COR-L47 (cell line): ENCODE results near the gene SNCG.
"Not testable (repeated sequence)": the region's sequence is repeated elsewhere in the genome, so short reads cannot be mapped to it uniquely, and the experiment has no call there.

ENCODE experiments used
- DNase-seq: peaks from one replicate; lab custom pipeline; 2025; lab: John Stamatoyannopoulos, UW

SNCG gene

DNA sequence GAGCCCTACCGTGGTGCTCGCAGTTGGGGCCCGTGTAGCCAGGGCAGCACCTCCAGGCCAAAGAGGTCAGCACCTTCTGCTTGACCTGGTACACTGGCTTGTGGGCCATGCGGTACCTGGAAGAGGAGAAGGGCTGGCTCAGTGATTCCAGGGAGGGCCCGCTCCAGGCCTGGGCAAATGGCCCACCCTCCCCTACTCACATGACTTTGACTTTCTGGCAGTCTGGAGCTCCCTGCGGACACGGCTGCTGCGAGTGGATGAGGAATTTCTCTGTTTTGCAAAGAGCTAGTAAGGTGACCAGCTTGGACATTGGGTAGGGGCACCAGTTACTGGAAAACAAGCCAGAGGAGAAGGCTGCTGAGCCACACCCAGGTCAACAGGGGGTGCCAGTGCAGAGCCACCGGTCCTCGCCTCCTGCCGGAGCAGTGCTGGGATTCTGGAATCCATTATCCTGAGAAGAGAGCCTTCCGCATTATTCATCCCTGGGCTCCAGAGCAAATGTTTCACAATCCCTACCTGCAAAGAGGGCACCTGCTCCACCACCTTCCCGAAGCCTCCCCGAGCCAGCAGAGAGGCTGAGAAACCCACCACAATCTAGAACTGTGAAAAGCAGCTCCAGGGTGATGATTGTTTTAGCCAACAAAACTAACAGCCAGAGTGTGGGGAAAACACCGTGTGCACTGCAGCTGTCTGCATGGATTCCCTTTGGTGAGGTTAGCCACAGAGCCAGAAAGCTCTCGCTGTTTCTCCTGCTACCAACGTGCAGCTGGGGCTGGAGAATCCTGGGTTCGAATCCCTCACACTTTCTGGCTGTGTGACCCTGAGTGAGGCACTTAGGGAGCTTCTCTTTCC, 12.8 kb upstream of the SNCG start:
- no peak for DNase-seq

GRCh38 chr10:86946213-86947155, 11.9 kb upstream of the SNCG start:
- no peak for DNase-seq

DNA sequence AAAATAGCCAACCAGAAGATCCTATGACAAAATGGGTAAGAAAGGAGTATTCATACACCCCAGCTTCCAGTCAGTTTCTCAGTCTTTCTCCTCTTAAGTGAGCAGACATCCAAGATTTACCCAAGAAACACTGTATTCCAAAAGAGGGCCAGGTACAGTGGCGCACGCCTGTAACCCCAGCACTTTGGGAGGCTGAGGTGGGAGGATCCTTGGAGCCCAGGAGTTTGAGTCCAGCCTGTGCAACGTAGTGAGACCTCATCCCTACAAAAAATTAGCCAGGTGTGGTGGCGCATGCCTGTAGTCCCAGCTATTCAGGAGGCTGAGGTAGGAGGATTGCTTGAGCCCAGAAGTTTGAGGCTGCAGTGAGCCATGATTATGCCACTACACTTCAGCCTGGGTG, 10.6 kb upstream of the SNCG start:
- DNase-seq, result not testable (repeated sequence)

- no peak for DNase-seq
These were observed 8.1 kb upstream of the SNCG start for GRCh38 chr10:86950349-86950748.

DNA sequence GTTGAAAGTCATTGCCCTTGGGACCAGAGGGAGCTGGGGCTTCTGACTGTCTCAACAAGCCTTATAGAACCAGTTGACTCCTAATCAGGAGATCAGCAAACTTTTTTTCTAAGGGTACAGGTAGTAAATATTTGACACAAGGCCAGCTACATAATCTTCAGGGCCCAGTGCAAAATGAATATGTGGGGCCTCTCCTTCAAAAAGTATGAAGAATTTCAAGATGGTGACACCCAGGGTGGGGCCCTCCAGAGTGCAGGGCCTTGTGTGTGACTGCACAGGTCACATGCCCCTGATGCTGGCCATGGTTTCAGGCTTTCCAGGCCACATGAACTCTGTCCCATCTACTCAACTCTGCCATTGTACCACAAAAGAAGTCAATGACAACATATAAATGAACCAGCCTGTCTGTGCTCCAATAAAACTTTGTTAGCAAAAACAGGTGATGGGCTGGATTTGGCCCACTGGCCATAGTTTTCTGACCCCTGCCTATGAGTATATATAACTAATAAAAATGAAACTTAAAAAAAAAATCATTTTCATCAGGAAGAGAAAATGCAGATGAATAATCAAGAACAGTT, 7.1 kb upstream of the SNCG start:
- no peak for DNase-seq

DNA sequence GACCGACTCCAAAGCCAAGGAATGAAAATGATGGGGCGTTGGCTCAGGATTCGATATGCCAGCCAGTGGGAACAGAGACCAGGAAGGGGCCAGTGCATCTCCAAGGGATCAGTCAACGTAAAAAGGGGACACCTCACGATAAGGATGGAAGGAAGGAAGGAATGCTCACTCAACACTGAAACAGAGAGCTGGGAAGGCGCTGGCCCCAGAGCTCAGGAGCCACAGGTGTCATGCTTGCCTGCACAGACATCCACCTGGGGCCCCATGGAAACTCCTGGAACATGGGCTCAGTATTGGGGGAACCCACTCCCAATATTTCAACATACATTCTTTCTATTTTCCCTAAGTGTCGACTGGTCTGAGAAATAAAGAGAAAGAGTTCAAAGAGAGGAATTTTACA, 6.3 kb upstream of the SNCG start:
- no peak for DNase-seq

- DNase-seq, result not testable (repeated sequence)
These were observed 5.7 kb upstream of the SNCG start for GRCh38 chr10:86952697-86953096.

GRCh38 chr10:86953747-86954680, 4.4 kb upstream of the SNCG start:
- DNase-seq, result no peak

GRCh38 chr10:86954681-86955500, 3.5 kb upstream of the SNCG start:
- DNase-seq, result no peak

DNA sequence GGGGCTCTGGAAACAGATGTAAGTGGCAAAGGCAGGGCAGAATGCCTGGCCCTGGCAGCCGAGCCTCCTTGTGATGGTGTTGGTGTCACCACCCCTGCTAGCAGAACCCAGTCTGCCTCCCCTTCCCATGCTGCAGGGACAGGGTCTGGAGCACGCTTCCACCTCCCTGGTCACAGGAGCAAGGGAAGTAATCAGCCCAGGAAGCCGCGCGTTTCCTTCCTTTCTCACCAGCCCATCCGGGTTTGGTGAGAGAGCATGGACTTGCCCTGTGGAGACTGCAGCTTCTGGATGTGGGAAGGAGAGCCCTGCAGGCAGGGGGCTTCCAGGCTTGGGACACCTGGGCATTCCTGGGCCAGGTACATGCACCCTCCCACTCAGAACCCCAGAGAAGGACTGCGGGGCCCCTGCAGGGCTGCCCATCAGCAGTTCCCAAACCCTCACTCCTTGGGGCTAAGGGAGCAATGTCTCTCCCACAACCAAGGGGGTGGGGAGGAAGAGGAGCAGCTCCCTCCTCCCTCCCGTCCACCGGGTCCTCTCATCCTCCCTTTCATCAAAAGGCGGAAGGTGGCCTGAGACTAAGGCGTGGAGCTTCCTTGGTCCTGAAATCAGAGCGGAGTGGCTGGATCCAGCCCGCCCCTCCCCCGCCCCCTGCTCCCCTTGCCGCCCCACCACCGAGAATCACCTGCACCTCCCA, 2.8 kb upstream of the SNCG start:
- DNase-seq, result no peak

GRCh38 chr10:86956195-86956847, 2.1 kb upstream of the SNCG start:
- no peak for DNase-seq

- no peak for DNase-seq
These were observed 1.5 kb upstream of the SNCG start for GRCh38 chr10:86956848-86957448.

DNA sequence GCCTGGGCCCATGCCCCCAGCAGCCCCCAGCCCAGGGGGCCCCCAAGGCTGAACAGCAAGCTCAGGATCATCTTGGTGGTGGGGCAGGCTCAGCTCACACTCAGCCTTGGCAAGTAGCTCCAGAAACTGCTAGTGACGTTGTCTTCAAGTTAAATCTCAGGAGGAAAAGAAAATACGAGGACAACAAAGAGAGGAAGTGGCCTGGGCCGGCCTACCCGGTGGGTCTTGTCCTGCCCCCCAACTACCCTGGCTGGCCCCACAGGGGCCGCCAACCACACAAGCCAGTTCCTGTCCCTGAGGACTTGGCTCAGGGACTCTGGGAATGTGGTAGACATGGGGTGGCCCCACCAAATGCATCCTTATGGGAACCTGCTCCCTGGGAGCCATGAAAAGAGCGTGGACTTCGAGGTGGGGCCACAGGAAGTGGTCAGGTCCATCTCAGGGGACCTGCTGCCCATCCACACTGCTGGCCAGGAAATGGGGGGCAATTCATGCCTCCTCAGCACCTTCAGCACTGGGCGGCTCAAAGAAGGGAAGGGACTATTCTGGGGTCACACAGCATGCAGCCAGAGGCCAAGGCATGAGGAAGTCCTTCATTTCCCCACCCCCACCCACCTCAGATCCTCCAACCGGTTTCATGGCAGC, 806 bp upstream of the SNCG start, which contains the start of gene MMRN2:
MMRN2 (minus strand) TSS at position 145 of the 645 bp plus-strand sequence; CDS start at position 71, 74 bp downstream.
- DNase-seq, result no peak

GRCh38 chr10:86958901-86959736, 720 bp downstream of the SNCG start:
- no peak for DNase-seq

- DNase-seq, result no peak
These were observed 1.3 kb downstream of the SNCG start for GRCh38 chr10:86959737-86960002.

DNA sequence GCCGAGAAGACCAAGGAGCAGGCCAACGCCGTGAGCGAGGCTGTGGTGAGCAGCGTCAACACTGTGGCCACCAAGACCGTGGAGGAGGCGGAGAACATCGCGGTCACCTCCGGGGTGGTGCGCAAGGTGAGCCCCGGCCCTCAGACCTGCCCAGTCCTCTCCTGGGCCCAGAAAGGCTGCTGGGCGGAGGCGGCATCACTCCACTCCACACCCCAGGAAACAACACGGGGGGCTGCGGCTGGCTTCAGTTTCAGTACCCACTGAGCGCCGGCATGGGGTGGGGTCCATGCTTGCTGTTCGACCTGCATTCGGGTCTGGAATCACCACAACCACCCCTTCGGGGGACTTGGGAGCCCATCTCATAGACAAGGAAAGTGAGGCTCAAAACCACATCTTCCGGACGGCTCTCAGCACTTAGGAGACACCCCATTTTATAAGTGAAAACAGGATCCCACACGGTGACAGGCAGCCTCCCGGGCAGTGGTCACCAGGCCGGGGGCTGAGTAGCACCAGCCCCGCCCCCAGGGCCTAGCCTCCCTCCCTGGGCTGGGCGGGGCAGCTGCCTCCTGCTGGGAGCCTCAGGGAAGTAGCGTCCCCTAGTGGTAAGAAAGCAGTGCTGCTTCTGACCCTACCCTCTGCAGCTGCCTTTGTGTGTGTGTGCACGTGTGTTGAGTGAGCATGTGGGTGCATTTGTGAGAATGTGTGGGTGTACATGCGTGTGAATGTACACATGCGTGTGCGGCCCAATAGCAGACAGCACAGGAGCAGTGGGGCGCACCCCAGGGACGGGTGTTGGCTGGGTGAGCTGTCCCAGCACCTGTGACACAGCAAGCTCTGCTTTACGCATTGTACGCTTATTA, 1.8 kb downstream of the SNCG start:
- no peak for DNase-seq
